ENCODE results near the gene STKLD1. TPM values are rescaled to one million over a fixed set of nuclear protein-coding genes. Genes with fewer than 3 reads are reported as not detected.
A peak's percentile ranks its signal among the peaks of the same experiment; 100 is the strongest.

STKLD1 gene
- total and polyA plus RNA-seq, 9 of the 15 experiments (the other 6 are each of a cell fraction or from before 2014, with no cell fraction given), result 0.10 to 0.65 (median 0.33) TPM; not detected in 2

DNA sequence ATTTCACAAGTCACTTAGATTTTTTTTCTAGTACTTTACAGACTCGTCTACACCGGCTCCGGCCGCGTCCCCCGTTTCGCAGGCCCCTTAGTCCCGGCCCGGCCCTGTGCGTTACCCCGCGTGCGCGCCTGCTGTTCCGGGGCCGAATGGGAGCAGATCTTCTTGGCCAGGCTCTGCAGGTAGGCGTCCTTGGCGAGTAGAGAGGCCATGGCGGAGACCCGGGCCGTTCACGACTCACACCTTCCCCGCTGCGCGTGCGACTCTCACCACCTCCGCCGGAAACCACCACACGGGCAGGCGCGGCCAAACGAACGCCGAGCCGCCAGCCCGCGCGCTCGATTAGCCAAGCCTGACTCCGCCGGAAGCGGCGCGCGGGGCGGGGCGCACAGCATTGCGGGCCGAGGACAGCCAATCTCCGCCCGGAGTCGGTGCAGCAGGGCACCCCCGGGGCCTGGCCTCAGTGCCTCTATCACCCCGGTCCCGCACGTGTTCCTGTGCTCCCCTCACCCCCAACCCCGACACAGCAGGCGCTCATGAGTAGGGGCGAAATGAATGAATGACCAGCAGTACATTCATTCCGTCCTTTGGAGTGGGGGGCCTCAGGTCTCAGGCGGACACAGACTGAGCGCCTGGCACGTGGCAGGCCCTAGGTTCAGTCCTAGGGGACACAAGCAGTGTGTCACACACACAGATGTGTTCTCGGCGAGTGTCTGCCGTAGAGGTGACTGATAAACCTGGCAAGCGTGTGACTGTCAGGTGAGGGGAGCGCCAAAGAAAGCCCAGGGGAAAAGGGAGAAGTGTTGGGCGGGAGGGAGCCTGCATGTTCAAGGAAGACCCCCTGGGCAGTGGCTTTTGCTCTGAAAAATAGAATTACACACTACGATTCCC, 40.0 kb upstream of the STKLD1 start, which contains the start of gene SURF6 (continued):
- TF ChIP-seq ZNF24 (IDR thresholded peaks at IDR 0.05), result peak; percentile 81
- peak; percentile 86 for TF ChIP-seq LCOR (CRISPR knock-in tag; IDR thresholded peaks at IDR 0.05)
- no peak for TF ChIP-seq GTF2A2 (tag; IDR thresholded peaks at IDR 0.05)
- TF ChIP-seq NR4A1 (CRISPR knock-in tag; IDR thresholded peaks at IDR 0.05), result 0 out of 2 replicates have a peak, but pooled peaks have one; percentile 58
- TF ChIP-seq NR4A1 (tag; IDR thresholded peaks at IDR 0.05), result no peak
- TF ChIP-seq ZFP1 (CRISPR knock-in tag; IDR thresholded peaks at IDR 0.05), result no peak
- TF ChIP-seq RBM34 (IDR thresholded peaks at IDR 0.05; ENCODE audit: borderline replicate concordance, insufficient read depth, low read length), result no peak
- no peak for TF ChIP-seq ZNF184 (CRISPR knock-in tag; IDR thresholded peaks at IDR 0.05)
- no peak for TF ChIP-seq ZNF75A (CRISPR knock-in tag; IDR thresholded peaks at IDR 0.05)
- TF ChIP-seq, protein P1, sequence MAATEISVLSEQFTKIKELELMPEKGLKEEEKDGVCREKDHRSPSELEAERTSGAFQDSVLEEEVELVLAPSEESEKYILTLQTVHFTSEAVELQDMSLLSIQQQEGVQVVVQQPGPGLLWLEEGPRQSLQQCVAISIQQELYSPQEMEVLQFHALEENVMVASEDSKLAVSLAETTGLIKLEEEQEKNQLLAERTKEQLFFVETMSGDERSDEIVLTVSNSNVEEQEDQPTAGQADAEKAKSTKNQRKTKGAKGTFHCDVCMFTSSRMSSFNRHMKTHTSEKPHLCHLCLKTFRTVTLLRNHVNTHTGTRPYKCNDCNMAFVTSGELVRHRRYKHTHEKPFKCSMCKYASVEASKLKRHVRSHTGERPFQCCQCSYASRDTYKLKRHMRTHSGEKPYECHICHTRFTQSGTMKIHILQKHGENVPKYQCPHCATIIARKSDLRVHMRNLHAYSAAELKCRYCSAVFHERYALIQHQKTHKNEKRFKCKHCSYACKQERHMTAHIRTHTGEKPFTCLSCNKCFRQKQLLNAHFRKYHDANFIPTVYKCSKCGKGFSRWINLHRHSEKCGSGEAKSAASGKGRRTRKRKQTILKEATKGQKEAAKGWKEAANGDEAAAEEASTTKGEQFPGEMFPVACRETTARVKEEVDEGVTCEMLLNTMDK (IDR thresholded peaks at IDR 0.05; ENCODE audit: borderline replicate concordance, insufficient read depth, low read depth, low read length, poor library complexity, severe bottlenecking), result no peak
- peak; percentile 94 for TF ChIP-seq FOXP1 (CRISPR knock-in tag; IDR thresholded peaks at IDR 0.05)
- TF ChIP-seq ZBTB12 (CRISPR knock-in tag; IDR thresholded peaks at IDR 0.05), result peak; percentile 13; the same call in 1 of the 2 replicates
- TF ChIP-seq CEBPG (CRISPR knock-in tag; IDR thresholded peaks at IDR 0.05), result 0 out of 2 replicates have a peak, but pooled peaks have one; percentile 4
- no peak for TF ChIP-seq CEBPG (tag; conservative IDR thresholded peaks at IDR 0.05 in 1 of 2, IDR thresholded peaks at IDR 0.05 in 1 of 2)
- TF ChIP-seq TFAM (CRISPR knock-in tag; conservative IDR thresholded peaks at IDR 0.05), result no peak
- no peak for TF ChIP-seq EHMT2 (IDR thresholded peaks at IDR 0.05)
- TF ChIP-seq, protein P2, sequence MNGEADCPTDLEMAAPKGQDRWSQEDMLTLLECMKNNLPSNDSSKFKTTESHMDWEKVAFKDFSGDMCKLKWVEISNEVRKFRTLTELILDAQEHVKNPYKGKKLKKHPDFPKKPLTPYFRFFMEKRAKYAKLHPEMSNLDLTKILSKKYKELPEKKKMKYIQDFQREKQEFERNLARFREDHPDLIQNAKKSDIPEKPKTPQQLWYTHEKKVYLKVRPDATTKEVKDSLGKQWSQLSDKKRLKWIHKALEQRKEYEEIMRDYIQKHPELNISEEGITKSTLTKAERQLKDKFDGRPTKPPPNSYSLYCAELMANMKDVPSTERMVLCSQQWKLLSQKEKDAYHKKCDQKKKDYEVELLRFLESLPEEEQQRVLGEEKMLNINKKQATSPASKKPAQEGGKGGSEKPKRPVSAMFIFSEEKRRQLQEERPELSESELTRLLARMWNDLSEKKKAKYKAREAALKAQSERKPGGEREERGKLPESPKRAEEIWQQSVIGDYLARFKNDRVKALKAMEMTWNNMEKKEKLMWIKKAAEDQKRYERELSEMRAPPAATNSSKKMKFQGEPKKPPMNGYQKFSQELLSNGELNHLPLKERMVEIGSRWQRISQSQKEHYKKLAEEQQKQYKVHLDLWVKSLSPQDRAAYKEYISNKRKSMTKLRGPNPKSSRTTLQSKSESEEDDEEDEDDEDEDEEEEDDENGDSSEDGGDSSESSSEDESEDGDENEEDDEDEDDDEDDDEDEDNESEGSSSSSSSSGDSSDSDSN (IDR thresholded peaks at IDR 0.05; ENCODE audit: borderline replicate concordance in 1 of 2, low read depth in 2 of 2, low read length in 2 of 2), result no peak
- peak; percentile 100 for TF ChIP-seq NCOA4 (IDR thresholded peaks at IDR 0.05; ENCODE audit: partially characterized antibody)
- TF ChIP-seq TCF3 (CRISPR knock-in tag; IDR thresholded peaks at IDR 0.05), result peak; percentile 49
- no peak for TF ChIP-seq DDX20 (tag; IDR thresholded peaks at IDR 0.05; ENCODE audit: low read depth)
- TF ChIP-seq, protein P3, sequence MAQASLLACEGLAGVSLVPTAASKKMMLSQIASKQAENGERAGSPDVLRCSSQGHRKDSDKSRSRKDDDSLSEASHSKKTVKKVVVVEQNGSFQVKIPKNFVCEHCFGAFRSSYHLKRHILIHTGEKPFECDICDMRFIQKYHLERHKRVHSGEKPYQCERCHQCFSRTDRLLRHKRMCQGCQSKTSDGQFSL (CRISPR knock-in tag; IDR thresholded peaks at IDR 0.05), result no peak
- TF ChIP-seq, protein P3 (tag; IDR thresholded peaks at IDR 0.05), result no peak

Measured in K562 (cell line).